ENCODE data around the gene TRIP10. TPM values are rescaled to one million over a fixed set of nuclear protein-coding genes. Genes with fewer than 3 reads are reported as not detected.
"Not testable (repeated sequence)": the region's sequence is repeated elsewhere in the genome, so short reads cannot be mapped to it uniquely, and the experiment has no call there.

Gene TRIP10
- total RNA-seq, 4 donors from 2014 or later, result 25.5 to 80.7 (median 40.5) TPM

DNA sequence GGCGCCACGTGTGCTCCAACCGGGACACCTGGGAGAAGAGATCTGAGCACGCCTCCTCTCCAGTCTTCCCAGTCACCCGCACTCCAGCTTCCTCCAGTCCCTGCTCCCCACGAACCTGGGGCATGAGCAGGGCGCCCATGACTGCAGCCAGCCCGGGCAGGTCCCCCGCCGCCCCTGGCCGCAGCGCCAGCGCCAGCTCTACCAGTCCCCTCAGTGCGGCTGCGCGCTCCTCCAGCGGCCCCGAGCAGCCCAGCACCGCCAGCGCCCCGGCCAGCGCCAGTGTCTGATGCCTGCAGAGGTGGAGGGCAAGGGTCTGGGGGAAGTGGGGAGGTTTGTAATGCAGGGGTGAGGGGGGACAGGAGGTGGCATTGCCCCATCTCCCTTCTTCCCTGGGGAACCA lies 14.7 kb downstream of the TRIP10 start:
- no peak for TF ChIP-seq POLR2AphosphoS5 (IDR thresholded peaks at IDR 0.05)
- TF ChIP-seq, protein P1, sequence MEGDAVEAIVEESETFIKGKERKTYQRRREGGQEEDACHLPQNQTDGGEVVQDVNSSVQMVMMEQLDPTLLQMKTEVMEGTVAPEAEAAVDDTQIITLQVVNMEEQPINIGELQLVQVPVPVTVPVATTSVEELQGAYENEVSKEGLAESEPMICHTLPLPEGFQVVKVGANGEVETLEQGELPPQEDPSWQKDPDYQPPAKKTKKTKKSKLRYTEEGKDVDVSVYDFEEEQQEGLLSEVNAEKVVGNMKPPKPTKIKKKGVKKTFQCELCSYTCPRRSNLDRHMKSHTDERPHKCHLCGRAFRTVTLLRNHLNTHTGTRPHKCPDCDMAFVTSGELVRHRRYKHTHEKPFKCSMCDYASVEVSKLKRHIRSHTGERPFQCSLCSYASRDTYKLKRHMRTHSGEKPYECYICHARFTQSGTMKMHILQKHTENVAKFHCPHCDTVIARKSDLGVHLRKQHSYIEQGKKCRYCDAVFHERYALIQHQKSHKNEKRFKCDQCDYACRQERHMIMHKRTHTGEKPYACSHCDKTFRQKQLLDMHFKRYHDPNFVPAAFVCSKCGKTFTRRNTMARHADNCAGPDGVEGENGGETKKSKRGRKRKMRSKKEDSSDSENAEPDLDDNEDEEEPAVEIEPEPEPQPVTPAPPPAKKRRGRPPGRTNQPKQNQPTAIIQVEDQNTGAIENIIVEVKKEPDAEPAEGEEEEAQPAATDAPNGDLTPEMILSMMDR (IDR thresholded peaks at IDR 0.05), result no peak
- TF ChIP-seq POLR2A (IDR thresholded peaks at IDR 0.05), result no peak
- TF ChIP-seq EP300 (IDR thresholded peaks at IDR 0.05), result no peak
- peaks cover 54% of the 10 kb centered on the region for H3K36me3 ChIP-seq
- no peaks in the 10 kb centered on the region for H3K9me3 ChIP-seq
- no peak overlapping the region for H3K4me3 ChIP-seq
- DNase-seq (ENCODE audit: low spot score in 2 of 2), result no peak
- peaks cover 26% of the 10 kb centered on the region for H3K4me1 ChIP-seq
- 96% methylated on average over 21 of the region's 22 CpGs for WGBS
- no peaks in the 10 kb centered on the region for H3K27me3 ChIP-seq
- H3K27ac ChIP-seq, result no peak overlapping the region

DNA sequence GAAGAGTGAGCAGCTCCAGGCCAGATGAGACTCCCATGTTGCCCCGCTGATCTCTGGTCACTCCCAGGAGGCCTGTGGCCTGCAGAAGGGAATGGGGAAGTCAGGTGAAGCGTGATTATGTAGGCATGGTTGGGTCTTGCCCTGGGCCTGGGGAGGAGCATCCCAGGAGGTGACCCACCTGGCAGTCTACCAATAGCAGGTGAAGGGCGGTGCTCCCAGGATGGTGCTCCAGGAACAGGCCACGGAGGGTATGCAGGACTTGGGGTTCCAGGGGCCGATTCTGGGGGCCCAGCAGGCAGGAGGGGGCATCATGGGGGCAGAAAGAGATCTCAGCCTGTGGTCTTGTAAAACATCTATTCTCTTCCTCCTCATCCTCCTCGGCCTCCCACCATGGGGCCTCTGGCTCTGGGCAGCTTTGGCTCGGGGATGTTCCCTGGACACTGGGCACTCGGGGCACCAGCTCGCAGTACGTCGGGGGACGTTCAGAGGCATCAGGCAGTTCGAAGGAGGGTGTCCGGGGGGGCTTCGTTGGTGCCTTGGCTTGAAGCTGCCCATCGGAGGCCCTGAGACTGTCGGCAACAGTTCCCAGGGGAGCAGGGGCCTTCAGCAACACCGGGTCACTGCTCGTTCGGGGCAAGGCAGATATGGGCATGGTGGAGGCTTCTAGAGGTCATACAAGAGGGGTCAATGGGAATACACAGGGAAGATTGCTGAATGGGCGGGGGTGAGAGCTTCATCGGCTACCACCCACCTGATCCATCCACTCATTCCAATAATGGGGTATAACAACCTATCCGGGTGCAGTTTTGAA lies 15.4 kb downstream of the TRIP10 start:
- Histone ChIP-seq H3K4me1 (peaks cover 21% of the 10 kb centered on the region), H3K36me3 (peaks cover 49% of the 10 kb centered on the region), H3K27ac (no peak overlapping the region), H3K4me3 (no peak overlapping the region), H3K9me3 (no peaks in the 10 kb centered on the region), H3K27me3 (no peaks in the 10 kb centered on the region)
- WGBS, result 92% methylated on average over 21 of the region's 23 CpGs
- DNase-seq (ENCODE audit: low spot score in 2 of 2), result no peak
- TF ChIP-seq, protein P1 (IDR thresholded peaks at IDR 0.05), result no peak
- no peak for TF ChIP-seq POLR2AphosphoS5 (IDR thresholded peaks at IDR 0.05)
- no peak for TF ChIP-seq POLR2A (IDR thresholded peaks at IDR 0.05)
- no peak for TF ChIP-seq EP300 (IDR thresholded peaks at IDR 0.05)

DNA sequence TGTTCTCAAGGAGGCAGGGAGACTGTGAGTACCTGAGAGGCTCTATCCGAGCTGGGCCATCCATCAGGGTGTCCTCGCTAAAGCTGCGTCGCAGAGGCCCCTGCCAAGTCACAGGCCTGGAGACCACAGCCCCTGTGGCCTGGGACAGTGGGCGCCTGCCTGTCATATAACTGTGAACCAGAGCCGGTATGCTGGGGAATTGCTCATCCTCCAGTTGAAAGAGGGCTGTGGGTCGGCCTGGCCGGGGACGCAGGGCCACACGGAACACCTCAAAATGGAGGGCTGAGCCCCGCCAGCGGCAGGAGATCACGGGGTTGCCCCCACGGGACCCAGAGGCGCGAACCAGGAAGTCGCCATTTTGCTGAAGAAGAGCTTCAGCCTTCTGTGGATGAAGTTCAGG lies 21.1 kb downstream of the TRIP10 start:
- Histone ChIP-seq H3K36me3 (peaks cover 22% of the 10 kb centered on the region), H3K9me3 (no peaks in the 10 kb centered on the region), H3K27ac (no peak overlapping the region), H3K4me3 (no peak overlapping the region), H3K27me3 (no peaks in the 10 kb centered on the region), H3K4me1 (peaks cover 7% of the 10 kb centered on the region)
- DNase-seq (ENCODE audit: low spot score in 2 of 2), result no peak
- TF ChIP-seq EP300 (IDR thresholded peaks at IDR 0.05) (no peak), POLR2A (IDR thresholded peaks at IDR 0.05) (no peak), POLR2AphosphoS5 (IDR thresholded peaks at IDR 0.05) (no peak)
- TF ChIP-seq, protein P1 (IDR thresholded peaks at IDR 0.05), result no peak
- 92% methylated on average over 5 of the region's 17 CpGs for WGBS

- H3K27ac ChIP-seq, result no peak overlapping the region
- no peak overlapping the region for H3K4me3 ChIP-seq
- no peaks in the 10 kb centered on the region for H3K27me3 ChIP-seq
- TF ChIP-seq, protein P1 (IDR thresholded peaks at IDR 0.05), result no peak
- TF ChIP-seq EP300 (IDR thresholded peaks at IDR 0.05) (no peak), POLR2AphosphoS5 (IDR thresholded peaks at IDR 0.05) (no peak), POLR2A (IDR thresholded peaks at IDR 0.05) (no peak)
- H3K36me3 ChIP-seq, result peaks cover 22% of the 10 kb centered on the region
- DNase-seq (ENCODE audit: low spot score in 2 of 2), result no peak
- H3K4me1 ChIP-seq, result peaks cover 12% of the 10 kb centered on the region
- 100% methylated on average over 4 of the region's 4 CpGs for WGBS
- H3K9me3 ChIP-seq, result no peaks in the 10 kb centered on the region
Measured at GRCh38 chr19:6761053-6761676, 21.7 kb downstream of the TRIP10 start.

DNA sequence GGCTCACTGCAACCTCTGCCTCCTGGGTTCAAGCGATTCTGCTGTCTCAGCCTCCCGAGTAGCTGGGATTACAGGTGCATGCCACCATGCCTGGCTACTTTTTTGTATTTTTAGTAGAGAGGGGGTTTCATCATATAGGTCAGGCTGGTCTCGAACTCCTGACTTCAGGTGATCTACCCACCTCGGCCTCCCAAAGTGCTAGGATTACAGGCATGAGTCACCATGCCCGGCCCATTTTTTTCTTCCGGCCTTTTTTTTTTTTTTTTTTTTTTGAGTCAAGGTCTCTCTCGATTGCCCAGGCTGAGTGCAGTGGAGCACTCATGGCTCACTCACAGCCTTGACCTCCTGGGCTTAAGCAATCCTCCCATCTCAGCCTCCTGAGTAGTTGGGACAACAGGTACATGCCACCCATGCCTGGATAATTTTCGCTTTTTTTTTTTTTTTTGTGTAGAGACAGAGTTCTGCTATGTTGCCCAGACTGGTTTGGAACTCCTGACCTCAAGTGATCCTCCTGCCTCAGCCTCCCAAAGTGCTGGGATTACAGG lies 22.8 kb downstream of the TRIP10 start:
- not testable (repeated sequence) for H3K9me3 ChIP-seq; DNase-seq (ENCODE audit: low spot score in 2 of 2); H3K27ac ChIP-seq; H3K27me3 ChIP-seq; H3K4me3 ChIP-seq
- Histone ChIP-seq H3K36me3 (peaks cover 22% of the 10 kb centered on the region), H3K4me1 (peaks cover 23% of the 10 kb centered on the region)
- 84% methylated on average over 8 of the region's 8 CpGs for WGBS
